HG03060 (cell line): ENCODE data around the gene SDS.

Source experiments
- ATAC-seq: cut with Tn5 transposase; IDR thresholded peaks from one replicate; pipeline ENCODE4 v1.9.1; 2021; ENCODE audit warnings: low read depth, moderate number of reproducible peaks; ENCODE audit not compliant: unreplicated experiment

SDS gene, protein sequence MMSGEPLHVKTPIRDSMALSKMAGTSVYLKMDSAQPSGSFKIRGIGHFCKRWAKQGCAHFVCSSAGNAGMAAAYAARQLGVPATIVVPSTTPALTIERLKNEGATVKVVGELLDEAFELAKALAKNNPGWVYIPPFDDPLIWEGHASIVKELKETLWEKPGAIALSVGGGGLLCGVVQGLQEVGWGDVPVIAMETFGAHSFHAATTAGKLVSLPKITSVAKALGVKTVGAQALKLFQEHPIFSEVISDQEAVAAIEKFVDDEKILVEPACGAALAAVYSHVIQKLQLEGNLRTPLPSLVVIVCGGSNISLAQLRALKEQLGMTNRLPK

DNA sequence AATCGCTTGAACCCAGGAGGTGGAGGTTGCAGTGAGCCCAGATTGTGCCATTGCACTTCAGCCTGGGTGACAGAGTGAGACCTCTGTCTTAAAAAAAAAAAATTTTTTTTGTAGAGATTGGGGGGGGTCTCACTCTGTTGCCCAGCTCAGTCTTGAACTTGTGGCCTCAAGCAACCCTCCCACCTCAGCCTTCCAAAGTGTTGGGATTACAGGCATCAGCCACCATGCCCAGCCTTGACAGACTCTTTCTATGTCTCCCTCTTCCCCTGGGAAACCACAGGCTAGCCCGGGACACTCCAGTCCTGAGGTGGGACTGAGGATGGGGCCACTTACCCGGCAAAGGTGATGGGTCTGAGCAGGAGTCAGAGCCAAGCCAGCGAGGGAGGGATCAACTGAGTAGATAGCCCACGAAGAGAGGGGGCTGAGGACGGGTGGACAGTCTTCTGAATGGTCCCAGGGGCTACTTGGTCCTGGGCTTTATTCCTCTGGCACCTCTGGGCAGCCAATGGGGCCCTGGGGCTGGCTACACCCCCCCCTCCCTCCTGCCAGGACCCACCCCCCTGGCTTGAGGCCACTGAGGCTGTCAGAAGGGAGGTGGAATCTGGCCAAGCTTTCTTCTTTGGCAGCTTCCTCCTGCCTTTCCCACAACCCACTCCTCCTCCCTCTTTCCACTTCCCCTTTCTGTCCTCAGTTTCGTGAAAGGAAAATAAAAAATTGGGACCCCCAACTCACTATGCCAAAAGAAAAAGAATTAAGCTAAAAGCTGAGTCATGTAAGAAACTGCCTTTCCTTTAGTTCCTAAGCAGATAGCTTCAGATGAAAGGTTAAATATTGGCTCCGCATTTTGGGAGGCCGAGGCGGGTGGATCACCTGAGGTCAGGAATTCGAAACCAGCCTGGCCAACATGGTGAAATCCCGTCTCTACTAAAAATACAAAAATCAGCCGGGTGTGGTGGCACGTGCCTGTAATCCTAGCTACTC, at the start of gene SDS:
SDS (minus strand) TSS at position 453 of the 981 bp plus-strand sequence. CDS start 4,179 bp downstream, outside the sequence.
- ATAC-seq, result no peak

DNA sequence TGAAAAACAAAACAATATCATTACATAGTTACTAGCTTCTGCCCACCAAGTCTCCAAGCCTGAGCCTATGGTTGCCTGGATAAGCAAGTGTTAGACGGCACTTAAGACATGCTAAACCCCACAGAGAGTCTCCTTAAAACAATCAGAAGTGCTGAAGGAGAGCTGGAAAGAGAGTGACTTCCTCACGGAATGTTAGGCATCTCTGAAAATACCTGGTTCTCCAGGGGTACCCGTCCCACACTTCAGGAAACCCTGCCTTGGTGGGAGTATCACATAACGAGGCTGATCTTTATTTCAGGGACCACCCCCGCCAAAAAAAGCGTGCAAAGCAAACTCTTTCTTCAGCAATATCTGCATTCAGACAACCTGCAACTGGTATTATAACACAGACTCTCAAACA, 49.6 kb upstream of the SDS start:
- ATAC-seq, result no peak

DNA sequence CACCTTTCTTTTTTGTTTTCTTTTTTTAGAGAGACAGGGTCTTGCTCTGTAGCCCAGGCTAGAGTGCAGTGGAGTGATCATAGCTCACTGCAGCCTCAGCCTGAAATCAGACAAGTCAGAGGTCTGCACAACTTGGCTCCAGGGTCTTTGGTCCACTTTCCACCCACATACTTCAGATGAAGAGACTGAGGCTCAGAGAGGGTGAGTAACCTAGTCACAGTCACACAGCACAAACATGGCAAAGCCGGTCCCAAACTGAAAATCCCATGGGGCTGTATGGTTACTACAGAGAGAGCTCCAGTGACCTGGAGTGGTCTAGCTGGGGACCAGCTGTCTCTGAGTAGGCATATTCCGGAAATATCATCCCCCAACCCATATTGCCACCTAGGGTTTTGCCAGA, 48.8 kb upstream of the SDS start:
- ATAC-seq, result no peak

DNA sequence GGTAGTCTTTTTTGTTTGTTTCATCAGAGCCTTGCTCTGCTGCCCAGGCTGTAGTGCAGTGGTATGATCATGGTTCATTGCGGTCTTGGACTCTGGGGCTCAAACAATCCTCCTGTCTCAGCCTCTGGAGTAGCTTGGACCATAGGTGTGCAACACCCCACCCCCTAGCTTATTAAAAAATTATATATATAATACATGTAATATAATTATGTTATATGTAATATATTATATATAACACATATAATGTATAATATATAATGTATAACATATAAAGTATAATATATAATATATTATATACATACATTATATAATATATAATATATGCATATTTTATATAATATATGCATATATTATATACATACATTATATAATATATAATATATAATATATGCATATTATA, 46.2 kb upstream of the SDS start:
- no peak for ATAC-seq

DNA sequence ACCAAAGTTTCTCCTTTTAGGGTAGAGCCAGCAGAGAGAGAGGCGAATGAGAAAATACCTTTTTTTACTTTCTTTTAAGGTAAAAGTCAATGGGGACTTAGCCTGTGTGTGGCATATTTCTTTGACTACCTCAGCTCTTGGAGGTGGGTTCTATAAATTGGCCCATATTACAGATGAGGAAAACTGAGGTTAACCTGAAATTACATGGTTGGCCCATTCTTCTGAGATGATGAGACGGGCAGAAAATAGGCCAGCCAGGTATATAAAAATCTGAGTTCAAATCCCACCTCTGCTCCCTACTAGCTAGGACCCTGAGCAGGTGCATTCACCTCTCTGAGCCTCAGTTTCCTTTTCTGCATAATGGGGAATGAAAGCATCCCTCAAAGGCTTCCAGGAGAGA, 45.6 kb upstream of the SDS start:
- no peak for ATAC-seq

DNA sequence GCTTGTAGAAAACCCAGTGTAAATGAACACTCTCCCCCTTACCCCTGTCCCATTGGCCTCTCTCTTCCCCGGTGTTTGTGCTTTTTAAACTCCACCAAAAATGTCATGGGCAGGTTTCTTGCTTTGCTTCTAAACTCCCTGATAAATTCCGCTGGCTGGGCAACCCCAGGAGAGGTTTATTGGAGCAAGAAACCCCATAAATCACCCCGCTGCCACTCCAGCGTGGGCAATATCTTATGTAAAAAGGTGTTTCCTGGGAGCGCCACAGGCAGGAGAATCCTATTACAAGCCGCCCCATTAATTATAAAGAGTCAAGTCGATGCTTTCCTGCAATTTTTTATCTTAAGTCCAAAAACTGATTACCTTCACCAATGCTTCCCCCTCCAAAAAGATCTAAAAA, 45.2 kb upstream of the SDS start:
- no peak for ATAC-seq

DNA sequence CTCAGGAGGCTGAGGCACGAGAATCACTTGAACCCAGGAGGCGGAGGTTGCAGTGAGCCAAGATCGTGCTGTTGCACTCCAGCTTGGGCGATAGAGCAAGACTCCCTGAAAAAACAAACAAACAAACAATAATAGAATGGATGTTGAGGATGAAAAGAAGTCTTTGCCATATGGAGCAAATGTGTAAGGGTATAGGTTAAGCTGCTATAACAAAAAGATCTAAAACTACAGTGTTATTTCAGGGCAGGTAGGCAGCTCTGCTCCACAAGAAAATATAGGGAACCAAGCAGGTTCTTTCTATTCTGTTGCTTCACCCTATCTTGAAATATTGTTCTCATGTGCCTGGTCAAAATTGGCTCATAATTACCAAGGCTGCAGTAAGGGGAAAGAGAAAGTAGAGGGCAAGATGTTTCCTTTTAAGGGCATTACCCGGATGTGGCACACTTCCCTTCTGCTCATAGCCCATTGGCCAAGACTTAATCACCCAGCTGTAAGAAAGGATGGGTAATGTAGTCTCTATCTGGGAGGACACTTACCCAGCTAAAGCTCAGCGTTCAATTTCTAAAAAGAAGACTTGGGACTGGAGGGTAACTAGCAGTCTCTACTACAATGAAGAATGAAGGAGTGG, 42.0 kb upstream of the SDS start:
- no peak for ATAC-seq

DNA sequence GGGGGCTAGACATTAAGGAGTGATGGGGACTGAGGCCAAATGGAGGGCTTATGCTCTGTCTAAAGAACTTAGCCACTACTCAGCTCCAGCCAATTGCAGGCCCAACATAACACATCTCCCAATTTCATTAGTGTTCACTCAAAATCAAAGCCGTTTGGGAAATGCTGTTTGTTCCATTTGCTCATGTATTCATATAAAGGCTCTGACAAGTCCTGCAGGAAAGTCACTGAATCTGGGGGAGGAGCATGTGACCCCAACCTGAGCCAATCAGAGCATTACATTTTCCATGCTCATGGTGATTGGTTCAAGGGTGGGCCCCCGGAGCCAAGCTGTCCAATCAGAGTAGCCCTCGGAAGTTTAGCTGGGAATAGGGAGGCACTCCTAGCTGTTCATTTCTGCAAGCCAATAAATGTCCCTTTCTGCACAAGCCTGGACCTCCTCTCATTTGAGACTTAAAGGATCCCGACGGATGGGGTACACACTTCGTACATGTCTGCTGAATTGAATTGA, 39.4 kb upstream of the SDS start:
- ATAC-seq, result no peak

DNA sequence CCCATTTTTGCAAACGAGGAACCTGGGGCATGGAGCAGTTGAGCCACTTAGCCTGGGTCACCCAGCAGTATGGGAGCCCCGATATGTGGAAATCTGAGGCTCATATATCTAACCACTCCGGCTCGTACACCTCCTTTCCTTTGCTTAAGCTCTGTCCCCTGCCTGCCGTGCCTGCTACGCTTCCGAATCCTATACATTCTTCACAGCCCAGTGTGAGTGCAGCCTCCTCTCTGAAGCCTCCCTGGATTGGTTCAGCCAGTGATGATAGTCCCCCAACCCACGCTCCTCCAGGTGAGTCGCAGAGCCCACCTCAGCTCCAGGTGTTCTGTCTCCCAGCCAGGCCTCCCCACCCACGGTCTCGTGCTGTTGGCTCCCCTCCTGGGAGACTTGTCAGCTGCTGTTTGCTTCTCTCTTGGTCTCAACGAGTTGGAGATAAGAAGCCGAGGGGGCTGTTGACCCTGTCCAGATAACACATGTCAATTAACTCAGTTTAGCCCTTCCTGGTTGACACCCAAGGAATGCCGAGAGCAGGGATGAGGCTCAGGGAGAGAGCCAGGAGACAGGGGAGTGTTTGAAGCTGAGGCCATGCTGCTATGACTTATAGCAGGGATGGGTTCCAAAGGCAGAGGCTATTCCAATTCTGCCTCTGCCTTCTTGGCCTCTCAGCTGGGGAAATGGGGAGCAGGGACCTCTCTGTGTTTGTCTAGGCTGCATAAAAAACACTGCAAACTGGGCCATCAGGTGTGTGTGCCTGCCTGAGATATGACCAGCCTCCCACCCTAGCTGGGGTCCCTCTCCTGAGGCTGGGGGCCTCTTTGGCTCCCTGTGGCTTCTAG, 37.5 kb upstream of the SDS start:
- no peak for ATAC-seq

DNA sequence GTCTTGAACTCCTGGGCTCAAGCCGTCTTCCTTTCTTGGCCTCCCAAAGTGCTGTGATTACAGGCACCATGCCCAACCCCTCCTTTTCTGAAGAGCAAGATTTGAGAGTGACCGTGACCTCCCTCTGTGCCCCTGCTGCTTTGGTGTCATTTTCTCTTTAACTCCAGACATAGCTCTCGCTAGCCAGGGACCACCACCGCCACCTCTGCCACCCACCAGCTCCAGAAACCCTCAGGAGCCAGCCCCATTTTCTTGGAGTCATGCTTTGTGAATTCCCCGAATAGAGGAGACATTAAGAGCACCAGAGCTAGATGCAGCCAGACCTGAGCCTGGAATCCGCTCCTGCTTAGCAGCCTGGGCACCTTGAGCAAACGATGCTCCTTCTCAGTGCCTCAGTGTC, 36.6 kb upstream of the SDS start:
- no peak for ATAC-seq

DNA sequence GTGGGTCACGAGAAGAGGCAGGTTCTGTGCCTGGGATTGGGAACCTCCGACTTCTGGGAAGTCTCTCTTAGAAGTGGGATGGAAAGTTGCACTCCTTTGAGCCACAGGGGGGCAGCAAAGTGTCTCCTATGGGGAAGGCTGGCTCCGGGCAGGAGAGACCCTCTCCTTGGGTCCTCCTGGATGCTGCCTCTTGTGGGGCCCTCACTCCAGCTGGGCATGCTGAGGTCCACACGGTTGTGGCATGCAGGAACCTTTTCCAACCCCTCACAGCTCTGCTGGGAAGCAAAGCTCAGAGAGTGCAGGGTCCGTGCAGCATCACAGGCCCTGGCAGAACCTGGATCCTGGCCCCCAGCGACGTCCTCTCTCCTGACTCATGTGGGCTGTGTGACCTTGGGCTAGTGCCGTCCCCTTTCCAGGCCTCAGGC, 35.9 kb upstream of the SDS start:
- ATAC-seq, result no peak

DNA sequence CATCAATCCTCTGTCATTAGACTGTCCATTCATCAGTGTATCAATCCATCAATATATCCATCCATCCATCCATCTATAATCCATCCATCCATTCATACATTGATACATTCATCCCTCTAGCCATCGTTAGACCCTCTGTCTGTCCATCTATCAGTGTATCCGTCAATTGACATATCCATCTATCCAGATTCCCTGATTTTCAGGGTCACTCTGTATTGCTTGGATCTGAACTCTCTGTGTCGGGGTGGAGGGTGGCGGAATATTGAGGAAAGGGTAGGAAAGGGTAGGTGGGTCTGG, 35.6 kb upstream of the SDS start:
- no peak for ATAC-seq

DNA sequence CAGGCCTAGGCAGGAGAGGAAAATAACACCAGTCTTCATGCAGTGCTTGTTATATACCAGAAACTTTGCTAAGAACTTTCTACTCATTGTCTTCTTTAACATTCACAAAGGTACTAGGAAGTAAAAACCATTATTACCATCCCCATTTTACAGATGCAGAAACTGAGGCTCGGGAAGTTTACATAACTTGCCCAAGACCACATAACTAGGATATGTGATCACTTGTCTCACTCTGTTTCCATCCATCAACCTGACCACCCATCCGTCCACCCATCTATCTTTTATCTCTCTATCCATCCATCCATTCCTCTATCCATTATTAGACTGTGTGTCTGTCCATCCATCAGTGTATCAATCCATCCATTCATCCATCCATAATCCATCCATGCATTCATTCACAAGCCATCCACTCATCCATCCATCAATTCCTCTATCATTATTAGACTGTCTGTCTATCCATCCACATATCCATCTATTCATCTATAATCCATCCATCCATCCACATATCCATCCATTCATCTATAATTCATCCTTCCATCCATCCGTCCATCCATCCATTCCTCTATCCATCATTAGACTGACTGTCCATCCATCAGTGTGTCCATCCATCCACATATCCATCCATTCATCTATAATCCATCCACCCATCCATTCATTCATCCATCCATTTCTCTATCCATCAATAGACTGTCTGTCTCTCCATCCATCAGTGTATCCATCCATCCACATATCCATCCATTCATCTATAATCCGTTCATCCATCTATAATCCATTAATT, 35.0 kb upstream of the SDS start:
- no peak for ATAC-seq

DNA sequence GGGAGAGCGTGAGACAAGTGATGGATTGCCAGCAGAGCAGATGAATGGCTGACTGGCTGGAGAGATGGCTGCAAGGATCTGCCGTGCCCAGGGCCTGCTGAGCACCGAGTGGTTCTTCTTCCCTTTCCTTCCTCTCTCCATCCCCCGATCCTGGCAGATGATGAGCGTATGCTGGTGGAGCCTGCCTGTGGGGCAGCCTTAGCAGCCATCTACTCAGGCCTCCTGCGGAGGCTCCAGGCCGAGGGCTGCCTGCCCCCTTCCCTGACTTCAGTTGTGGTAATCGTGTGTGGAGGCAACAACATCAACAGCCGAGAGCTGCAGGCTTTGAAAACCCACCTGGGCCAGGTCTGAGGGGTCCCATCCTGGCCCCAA, 34.0 kb upstream of the SDS start:
- ATAC-seq, result no peak

DNA sequence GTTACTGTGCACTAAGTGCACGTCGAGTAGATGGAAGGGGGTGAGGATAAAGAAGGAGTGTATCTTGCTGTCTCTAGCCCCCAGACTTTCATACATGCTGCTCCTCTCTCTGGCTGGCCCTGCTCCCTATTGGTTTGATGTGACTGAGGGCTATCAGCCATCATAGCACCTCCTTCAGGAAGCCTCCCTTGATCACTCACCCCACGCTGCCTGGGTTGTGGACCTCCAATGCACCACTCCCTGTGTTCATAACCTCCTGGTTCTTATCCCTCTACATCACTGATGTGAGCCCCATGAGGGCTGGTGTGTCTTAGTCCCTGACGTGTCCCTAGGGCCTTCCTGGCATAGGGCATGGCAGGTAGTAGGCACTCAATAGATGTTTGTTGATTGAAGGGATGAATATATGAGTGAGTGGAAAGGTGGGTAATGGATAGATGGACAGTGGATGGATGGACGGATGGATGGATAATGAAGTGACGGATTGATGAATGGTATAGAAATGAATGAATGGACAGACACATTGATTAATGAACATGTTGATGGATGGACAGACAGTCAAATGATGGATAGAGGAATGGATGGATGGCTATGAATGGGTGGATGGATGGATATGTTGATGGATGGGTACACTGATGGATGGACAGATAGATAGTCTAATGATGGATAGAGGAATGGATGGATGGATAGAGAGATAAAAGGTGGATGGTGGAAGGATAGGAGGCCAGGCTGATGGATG, 33.5 kb upstream of the SDS start:
- no peak for ATAC-seq

DNA sequence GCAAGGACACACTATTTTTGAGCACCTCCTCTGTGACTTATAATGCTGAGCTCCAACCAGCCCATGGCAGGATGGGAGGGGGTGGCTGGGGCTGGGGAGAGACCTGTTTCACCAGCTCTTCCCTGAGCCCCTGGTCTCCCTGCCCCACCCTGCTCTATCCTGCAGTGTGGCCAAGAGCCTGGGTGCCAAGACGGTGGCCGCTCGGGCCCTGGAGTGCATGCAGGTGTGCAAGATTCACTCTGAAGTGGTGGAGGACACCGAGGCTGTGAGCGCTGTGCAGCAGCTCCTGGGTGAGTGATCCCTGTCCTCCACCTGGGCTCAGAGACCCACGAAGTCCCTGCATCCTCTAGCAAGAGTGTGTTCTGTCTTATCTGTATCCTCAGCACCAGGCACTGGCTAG, 32.9 kb upstream of the SDS start:
- no peak for ATAC-seq

DNA sequence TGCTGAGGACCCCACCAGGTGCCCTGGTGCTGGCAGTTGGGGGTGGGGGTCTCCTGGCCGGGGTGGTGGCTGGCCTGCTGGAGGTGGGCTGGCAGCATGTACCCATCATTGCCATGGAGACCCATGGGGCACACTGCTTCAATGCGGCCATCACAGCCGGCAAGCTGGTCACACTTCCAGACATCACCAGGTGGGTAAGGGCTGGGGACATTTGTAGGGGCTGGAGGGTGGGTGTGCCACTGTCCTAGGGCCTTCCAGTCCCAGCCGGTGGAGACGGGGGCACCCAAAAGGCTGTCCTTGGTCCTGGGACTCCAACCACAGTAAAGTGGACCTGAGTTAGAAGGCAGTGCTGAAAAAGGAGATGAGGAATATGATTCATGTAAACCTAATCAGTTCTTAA, 31.7 kb upstream of the SDS start:
- no peak for ATAC-seq

DNA sequence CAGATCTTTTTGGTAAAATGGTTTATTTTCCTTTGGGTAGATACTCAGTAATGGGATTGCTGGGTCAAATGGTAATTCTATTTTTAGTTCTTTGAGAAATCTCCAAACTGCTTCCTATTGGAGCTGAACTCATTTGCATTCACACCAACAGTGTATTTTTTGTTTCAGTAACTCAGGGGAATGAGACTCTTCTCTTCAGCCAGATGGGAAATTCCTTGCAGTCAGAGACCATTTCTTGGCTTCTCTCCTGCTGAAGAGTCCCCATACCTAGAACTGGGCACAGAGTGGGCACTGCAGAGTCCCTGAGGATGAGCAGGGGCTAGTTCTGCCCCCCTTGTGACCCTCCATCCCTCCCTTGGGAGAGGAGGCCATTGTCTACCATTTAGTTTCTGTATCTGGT, 29.3 kb upstream of the SDS start:
- ATAC-seq, result no peak

DNA sequence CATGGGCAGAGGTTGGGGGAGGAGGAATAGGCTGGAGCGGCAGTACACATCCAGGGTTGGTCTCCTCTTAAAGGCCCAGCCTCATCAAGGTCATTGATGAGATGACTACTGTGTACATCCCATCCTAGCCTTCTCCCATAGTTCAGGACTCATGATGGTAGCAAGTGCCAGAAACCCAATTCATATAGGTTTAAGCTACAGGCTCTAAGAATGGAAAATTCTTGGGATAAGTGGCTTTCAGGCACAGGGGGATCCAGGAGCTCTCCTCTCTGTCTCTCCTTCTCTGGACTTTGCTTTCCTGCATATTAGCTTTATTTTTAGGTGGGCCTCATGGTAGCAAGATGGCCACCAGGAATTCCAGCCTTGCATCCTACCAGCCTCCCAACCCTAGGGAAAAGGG, 24.8 kb upstream of the SDS start:
- ATAC-seq, result no peak
